Erythroblast (primary cell): ENCODE measurements around the gene TCERG1L.

Source experiments
- DNase-seq, 2 experiments: peaks; one replicate each; lab custom pipeline; 2025; lab: John Stamatoyannopoulos, UW
- GATA1 ChIP-seq: IDR thresholded peaks from 2 replicates; pipeline ENCODE4 v1.6.1; 2011; ENCODE audit warnings: low read depth, mild to moderate bottlenecking, control low read depth, low read length, moderate library complexity
- POLR2A ChIP-seq: IDR thresholded peaks from 2 replicates; pipeline ENCODE4 v1.6.1; 2011; ENCODE audit warnings: mild to moderate bottlenecking, low read length

The TCERG1L gene

GRCh38 chr10:131117416-131118212 lies 193.9 kb downstream of the TCERG1L start:
- no peak for DNase-seq
- no peak for TF ChIP-seq POLR2A
- TF ChIP-seq GATA1 = no peak

GRCh38 chr10:131116991-131117375 lies 194.5 kb downstream of the TCERG1L start:
- TF ChIP-seq GATA1 = no peak
- no peak for TF ChIP-seq POLR2A
- DNase-seq = no peak

GRCh38 chr10:131116216-131116990 lies 195.1 kb downstream of the TCERG1L start:
- no peak for TF ChIP-seq POLR2A
- TF ChIP-seq GATA1 = no peak
- no peak for DNase-seq

GRCh38 chr10:131115801-131116200 lies 195.7 kb downstream of the TCERG1L start:
- TF ChIP-seq GATA1 (no peak), POLR2A (no peak)
- no peak for DNase-seq

DNA sequence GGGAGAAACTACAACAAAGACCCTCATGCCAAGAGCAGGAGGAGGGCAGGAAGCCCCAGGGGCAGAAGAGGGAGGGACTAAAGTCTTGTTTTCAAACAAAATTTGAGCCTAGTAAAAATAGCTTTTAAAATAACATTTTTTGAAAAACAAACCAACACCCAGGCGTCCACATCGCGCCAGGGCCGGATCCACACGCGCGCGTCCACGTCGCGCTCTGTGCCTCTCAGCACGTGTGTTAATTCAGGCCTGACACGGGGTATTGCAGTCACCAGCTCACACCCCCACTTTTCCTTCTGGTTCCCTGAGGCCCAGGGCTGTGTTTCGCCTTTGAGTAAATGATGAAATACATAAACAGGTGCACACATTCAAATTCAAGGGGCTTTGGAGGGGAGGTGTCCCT lies 196.2 kb downstream of the TCERG1L start:
- no peak for TF ChIP-seq GATA1
- no peak for TF ChIP-seq POLR2A
- no peak for DNase-seq

- TF ChIP-seq POLR2A = no peak
- DNase-seq = no peak
Observed at GRCh38 chr10:131114846-131115245, 196.7 kb downstream of the TCERG1L start.

DNA sequence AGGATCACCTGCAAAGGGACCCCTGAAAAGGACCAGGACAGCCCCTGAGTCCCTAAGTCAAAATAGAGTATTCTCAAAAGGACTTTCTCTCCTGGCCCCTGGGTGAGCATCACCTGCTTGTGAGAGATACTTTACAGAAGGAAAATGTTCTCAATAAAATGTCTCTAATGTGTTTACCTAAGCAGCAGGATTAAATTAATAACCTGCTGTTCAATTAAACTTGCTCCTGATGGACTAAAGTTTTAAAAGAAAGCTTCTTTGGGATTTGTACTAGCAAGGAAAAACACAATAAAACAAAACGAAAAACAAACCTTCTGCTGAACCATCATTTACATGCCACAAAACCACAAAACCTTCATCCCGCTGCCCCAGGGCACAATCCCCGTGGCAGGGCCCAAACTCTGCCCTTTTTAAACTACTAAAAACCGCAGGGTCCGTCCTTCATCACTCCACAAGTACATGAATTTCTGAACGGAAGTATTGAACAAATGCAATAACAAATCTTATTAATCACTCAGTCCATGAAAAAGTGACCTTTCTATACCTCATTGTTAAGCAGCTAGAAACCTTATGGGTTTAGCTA lies 197.7 kb downstream of the TCERG1L start:
- TF ChIP-seq GATA1 (no peak), POLR2A (no peak)
- DNase-seq = no peak

DNA sequence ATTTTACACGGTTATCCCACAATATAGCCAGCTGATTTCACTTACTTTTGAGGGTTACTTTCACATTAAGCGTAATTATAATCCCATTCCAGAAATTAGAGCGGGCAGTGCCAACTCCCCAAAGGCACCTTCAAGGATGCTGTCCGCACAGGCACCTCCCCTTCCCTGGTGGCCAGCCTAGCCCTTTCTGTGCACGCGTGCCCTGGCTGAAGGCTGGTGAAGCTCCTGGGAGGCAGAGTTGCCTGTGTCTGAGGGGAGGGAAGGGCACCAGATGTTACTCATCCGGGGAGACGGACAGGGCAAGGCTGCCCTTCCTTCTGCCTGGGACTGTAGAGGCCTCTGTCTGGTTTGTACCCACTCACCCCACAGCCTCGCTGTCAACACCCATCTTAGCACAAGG lies 198.4 kb downstream of the TCERG1L start:
- DNase-seq = no peak
- no peak for TF ChIP-seq GATA1
- no peak for TF ChIP-seq POLR2A

DNA sequence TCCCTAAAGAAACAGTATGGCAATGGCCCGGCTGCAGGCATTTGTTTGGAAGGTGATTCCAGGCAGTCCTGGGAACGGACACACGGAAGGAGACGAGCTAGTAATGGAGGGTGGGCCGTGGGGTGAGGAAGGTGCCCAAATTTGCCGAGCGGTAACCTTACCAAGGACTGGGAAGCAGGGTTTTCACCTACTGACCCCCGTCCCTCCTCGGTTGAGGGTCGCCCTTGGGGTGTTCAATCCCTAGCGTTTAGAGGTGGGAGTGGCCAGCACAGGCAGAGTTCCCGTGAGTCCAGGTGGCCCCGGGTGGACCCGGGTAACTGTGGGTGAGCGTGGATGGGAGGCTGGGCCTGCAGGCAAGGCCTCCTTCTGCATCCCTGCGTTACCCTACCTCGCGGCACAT lies 198.8 kb downstream of the TCERG1L start:
- DNase-seq = no peak
- TF ChIP-seq POLR2A (no peak), GATA1 (no peak)

- no peak for TF ChIP-seq GATA1
- TF ChIP-seq POLR2A = no peak
- DNase-seq = no peak
Observed at GRCh38 chr10:131111471-131112080, 199.9 kb downstream of the TCERG1L start.

DNA sequence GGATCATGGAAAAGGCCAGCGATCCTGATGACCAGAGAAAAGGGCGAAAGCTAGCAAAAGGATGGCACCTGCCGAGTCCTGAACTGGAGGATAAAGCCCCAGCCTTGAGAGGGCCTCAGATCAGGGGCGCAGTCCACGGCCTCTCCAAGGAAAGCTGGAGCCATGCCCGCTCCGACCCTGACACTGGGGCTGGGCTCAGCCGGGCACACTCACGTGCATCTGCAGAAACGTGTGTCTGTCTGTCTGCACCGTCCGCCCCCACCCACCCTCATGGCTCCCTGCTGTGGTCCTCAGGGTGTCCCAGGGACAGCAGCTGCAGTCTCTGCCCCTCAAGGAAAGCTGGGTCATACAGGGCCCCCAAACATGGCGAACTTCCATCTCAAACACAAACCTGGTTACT lies 200.5 kb downstream of the TCERG1L start:
- no peak for DNase-seq
- TF ChIP-seq POLR2A (no peak), GATA1 (no peak)

DNA sequence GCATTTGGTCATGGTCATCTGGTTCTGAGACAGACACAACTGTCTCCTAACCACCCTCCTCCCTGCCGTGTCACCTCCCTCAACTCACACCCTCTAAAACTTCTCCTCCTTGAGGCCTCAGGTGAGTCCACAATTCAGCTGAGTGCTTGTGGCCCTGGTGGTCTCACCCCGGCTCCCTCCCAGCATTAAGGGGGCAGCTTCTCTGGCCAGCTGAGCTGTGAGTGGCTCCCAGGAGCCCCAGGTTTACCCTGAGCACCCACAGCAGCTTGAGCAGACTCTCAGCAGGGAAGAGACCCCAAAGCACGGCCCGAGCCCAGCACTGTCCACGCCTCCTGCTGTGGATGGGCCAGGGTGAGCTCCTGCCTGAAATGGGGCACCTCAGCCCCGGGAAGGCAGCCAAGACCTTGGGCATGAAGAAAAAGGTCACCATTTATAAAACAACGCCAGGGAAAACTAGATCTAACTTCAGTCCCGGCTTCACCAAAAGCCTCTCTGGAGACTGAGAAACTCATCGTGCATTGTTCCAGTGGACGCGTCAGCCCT lies 201.2 kb downstream of the TCERG1L start:
- TF ChIP-seq GATA1 = no peak
- no peak for TF ChIP-seq POLR2A
- DNase-seq = no peak

DNA sequence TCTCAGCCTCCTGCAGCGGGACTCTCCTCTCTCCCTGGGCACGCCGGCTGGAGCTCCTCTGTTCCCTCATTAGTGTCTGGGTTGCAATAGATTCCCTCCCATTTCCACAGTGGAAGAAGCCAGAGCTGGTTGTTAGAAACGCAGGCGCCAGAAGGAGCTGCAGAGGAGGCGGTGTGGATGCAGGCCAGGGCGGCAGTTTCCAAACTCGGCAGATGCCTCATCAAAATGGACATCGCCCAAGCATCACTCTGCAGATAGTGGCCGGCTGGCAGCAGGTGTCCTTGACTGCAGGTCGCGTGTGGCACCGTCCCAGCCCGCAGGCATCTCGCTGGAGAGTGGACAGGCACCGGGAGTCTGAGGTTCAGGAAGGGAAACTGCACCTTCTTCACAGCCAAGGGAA lies 201.8 kb downstream of the TCERG1L start:
- TF ChIP-seq POLR2A (no peak), GATA1 (no peak)
- no peak for DNase-seq
